Activated CD4-positive, alpha-beta T cell treated with anti-CD3 and anti-CD28 coated beads, Interleukin-10, Interleukin-2, amounts not matched to agents 100 ng/mL and 50 ng/mL, durations not matched to agents 16 hours and 8 hours (primary cell): ENCODE measurements around the gene THOC3.
"Not testable (repeated sequence)": the region's sequence is repeated elsewhere in the genome, so short reads cannot be mapped to it uniquely, and the experiment has no call there.

ENCODE experiments used
- DNase-seq: peaks from one replicate; pipeline ENCODE4 v3.0.0-alpha.2; 2020

The THOC3 gene

GRCh38 chr5:175928752-175929151 lies 39.4 kb downstream of the THOC3 start:
- DNase-seq = not testable (repeated sequence)

DNA sequence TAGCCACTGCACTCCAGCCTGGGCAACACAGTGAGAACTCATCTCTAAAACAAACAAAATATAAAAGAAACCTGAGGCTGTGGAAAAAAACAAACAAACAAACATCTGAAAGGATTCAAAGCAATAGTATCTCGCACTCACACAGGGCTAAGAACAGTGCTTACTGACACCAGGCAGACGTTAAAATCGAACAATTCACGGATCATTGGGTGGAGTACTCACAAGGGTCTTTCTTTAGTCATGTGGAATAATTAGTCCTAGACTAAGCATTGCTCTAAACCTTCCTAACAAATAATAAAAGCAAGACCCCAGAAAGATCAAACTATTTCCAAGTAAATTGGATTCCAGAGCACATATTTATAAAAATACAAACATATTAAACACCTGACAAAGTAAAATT lies 43.0 kb downstream of the THOC3 start:
- DNase-seq = not testable (repeated sequence)

- peak; percentile 19 for DNase-seq
Measured at GRCh38 chr5:175922192-175922885, 45.8 kb downstream of the THOC3 start.

DNA sequence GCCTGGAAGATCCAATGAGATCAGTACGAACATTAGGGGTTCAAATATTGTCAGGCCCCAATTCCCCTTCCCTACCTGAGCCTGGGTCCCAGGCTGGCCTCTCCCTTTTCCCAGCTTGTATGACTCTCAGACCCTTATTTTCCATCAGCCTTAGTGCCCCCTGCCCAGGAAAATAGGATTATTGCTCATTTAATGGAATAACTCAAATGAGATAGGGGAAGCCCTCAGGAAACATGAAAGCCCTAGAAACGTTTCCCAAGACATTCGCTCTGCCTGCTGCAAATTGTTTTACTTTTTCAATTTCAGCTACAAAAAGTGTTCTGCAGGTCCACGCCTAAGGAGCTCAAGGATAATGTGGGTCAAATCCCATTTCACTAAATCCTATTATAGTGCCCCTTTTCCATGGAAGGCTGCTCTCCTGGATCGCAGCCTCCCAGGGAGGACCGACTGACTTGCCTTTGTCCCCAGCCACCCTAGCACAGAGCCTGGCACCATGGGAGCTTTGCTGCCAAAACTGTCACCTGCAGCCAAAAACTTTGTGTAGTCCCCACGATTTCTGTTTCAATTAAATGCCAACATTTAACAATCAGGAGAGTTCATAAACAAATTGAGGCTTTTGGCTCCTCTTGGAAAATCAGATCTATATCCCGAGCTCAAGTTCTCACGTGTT lies 46.9 kb downstream of the THOC3 start:
- no peak for DNase-seq

GRCh38 chr5:175920231-175920811 lies 47.8 kb downstream of the THOC3 start:
- no peak for DNase-seq

DNA sequence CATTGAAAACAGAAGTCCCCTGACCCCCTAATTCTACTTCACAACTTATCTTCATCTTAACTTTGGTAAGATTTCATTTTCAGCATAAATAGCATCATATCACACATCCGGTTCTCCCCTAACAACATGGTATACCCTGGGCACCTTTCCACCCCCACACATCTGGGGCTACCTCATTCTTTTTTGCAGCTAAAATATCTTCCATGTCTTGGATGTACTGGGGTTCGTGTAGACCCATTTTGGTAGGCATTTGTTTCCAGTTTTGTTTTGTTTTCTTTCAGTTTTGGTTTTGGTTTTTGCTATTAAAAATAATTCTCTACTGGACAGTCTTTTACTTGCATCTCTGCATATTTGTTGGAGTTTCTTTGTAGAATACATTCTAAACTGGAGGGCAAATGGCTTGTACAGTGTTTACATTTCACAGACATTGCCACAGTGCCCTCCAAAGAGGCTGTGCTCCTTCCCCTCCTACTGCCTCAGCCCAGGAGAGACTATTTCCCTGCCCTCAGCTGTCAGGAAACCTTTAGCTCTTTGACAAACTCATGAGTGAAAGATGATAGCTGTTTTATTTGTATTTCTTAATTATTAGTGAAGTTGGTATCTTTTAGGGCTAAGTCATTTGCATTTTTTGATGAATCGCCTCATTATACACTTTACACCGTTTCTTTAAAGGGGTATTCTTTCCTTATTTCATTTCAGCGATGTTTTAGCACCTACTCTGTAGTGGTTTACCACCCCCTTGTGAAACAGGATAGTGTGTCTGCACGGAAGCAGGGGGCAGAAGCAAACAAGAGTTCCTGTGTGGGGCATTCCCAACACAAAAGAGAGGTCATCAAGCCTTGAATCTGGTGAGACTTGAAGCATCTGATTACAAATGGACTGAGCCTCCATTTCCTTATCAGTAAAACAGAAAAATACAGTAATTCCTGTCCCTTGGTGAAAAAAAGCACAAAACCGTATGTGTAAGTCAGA lies 52.8 kb downstream of the THOC3 start:
- DNase-seq = peak; percentile 45

- not testable (repeated sequence) for DNase-seq
Measured at GRCh38 chr5:175913835-175914672, 54.1 kb downstream of the THOC3 start.

GRCh38 chr5:175910072-175910471 lies 58.0 kb downstream of the THOC3 start:
- not testable (repeated sequence) for DNase-seq
